ENCODE data around the gene LMX1A. TPM values are rescaled to one million over a fixed set of nuclear protein-coding genes. Genes with fewer than 3 reads are reported as not detected.
A peak's percentile ranks its signal among the peaks of the same experiment; 100 is the strongest.

LMX1A gene
- total RNA-seq, 1 donor from 2014 or later = 0.21 TPM

- no peak overlapping the region for H3K27ac ChIP-seq
- no peaks in the 10 kb centered on the region for H3K4me1 ChIP-seq
- H3K36me3 ChIP-seq = no peaks in the 10 kb centered on the region
- H3K4me3 ChIP-seq = no peak overlapping the region
- intact Hi-C loops (cut with DNase I) = no loop called here
- TF ChIP-seq CTCF (IDR thresholded peaks at IDR 0.05) = no peak
- ATAC-seq (peak; percentile 61 to 62), DNase-seq (no peak)
- H3K9me3 ChIP-seq = no peaks in the 10 kb centered on the region
- H3K27me3 ChIP-seq (ENCODE audit: low read depth) = no peaks in the 10 kb centered on the region
Measured at GRCh38 chr1:165259236-165259635, 97.3 kb downstream of the LMX1A start.

GRCh38 chr1:165257969-165258459 lies 98.5 kb downstream of the LMX1A start:
- peak; percentile 47 for DNase-seq
- no peaks in the 10 kb centered on the region for H3K9me3 ChIP-seq
- peak; percentile 57 for TF ChIP-seq CTCF (IDR thresholded peaks at IDR 0.05)
- H3K4me3 ChIP-seq = no peak overlapping the region
- H3K27me3 ChIP-seq (ENCODE audit: low read depth) = no peaks in the 10 kb centered on the region
- H3K4me1 ChIP-seq = no peaks in the 10 kb centered on the region
- ATAC-seq = peak; percentile 70 to 71
- intact Hi-C loops (cut with DNase I) = no loop called here
- H3K27ac ChIP-seq = no peak overlapping the region
- no peaks in the 10 kb centered on the region for H3K36me3 ChIP-seq

GRCh38 chr1:165254896-165255625 lies 101.5 kb downstream of the LMX1A start:
- Histone ChIP-seq H3K27ac (no peak overlapping the region), H3K27me3 (ENCODE audit: low read depth) (no peaks in the 10 kb centered on the region), H3K9me3 (no peaks in the 10 kb centered on the region), H3K4me3 (no peak overlapping the region), H3K4me1 (no peaks in the 10 kb centered on the region), H3K36me3 (no peaks in the 10 kb centered on the region)
- no peak for TF ChIP-seq CTCF (IDR thresholded peaks at IDR 0.05)
- DNase-seq (no peak), ATAC-seq (no peak)
- intact Hi-C loops (cut with DNase I) = no loop called here

GRCh38 chr1:165254376-165254775 lies 102.1 kb downstream of the LMX1A start:
- DNase-seq (no peak), ATAC-seq (no peak)
- no peaks in the 10 kb centered on the region for H3K9me3 ChIP-seq
- no peaks in the 10 kb centered on the region for H3K4me1 ChIP-seq
- no peak overlapping the region for H3K4me3 ChIP-seq
- H3K27ac ChIP-seq = no peak overlapping the region
- H3K27me3 ChIP-seq (ENCODE audit: low read depth) = no peaks in the 10 kb centered on the region
- intact Hi-C loops (cut with DNase I) = no loop called here
- no peaks in the 10 kb centered on the region for H3K36me3 ChIP-seq
- no peak for TF ChIP-seq CTCF (IDR thresholded peaks at IDR 0.05)

GRCh38 chr1:165253818-165254254 lies 102.7 kb downstream of the LMX1A start:
- no peak for TF ChIP-seq CTCF (IDR thresholded peaks at IDR 0.05)
- ATAC-seq = no peak
- no peak for DNase-seq
- no peaks in the 10 kb centered on the region for H3K36me3 ChIP-seq
- no peaks in the 10 kb centered on the region for H3K4me1 ChIP-seq
- H3K9me3 ChIP-seq = no peaks in the 10 kb centered on the region
- H3K27me3 ChIP-seq (ENCODE audit: low read depth) = no peaks in the 10 kb centered on the region
- no peak overlapping the region for H3K4me3 ChIP-seq
- no peak overlapping the region for H3K27ac ChIP-seq
- intact Hi-C loops (cut with DNase I) = no loop called here
